ENCODE data around the gene SNTB2. TPM values are rescaled to one million over a fixed set of nuclear protein-coding genes. Genes with fewer than 3 reads are reported as not detected.

SNTB2 gene
- total RNA-seq, 1 experiment from 2014 or later, result 30.3 TPM

- H3K4me3 ChIP-seq, result no peak overlapping the region
- H3K79me2 ChIP-seq (ENCODE audit: low read depth), result no peaks in the 10 kb centered on the region
- no peak for TF ChIP-seq EZH2 (IDR thresholded peaks at IDR 0.05; ENCODE audit: low read depth)
- no peak for TF ChIP-seq CTCF (conservative IDR thresholded peaks at IDR 0.05)
- H3K4me1 ChIP-seq (replicated peaks; ENCODE audit: insufficient read depth), result no peaks in the 10 kb centered on the region
- H3K36me3 ChIP-seq (ENCODE audit: low read depth), result 0 out of 2 replicates have a peak, but pooled peaks cover 2% of the 10 kb centered on the region
- H2AFZ ChIP-seq, result no peak overlapping the region
- no peak for DNase-seq
- no TSS peak for BruUV-seq (replicated peaks)
- POLR2A ChIA-PET (ENCODE audit: unreplicated experiment), result interaction anchor here (0.7 kb wide), 1 partner anchor 162 kb away, joined by 4 read pairs; no protein-coding TSS in a partner anchor
- H3K9me2 ChIP-seq (ENCODE audit: insufficient read depth), result no peaks in the 10 kb centered on the region
- H3K27ac ChIP-seq, result no peak overlapping the region
- CTCF ChIA-PET, result no interaction called here
- H3K9me3 ChIP-seq (ENCODE audit: insufficient read depth, low read depth), result no peaks in the 10 kb centered on the region
- intact Hi-C loops (cut with micrococcal nuclease; ENCODE audit: unreplicated experiment), result no loop called here
- H3K4me2 ChIP-seq, result no peak overlapping the region
- no peaks in the 10 kb centered on the region for H3K27me3 ChIP-seq (ENCODE audit: insufficient read depth, low read depth)
- H3F3A ChIP-seq (ENCODE audit: insufficient read depth, low read depth), result peaks cover 19% of the 10 kb centered on the region
- no peaks in the 10 kb centered on the region for H4K20me1 ChIP-seq (ENCODE audit: insufficient read depth)
Measured at GRCh38 chr16:69348222-69348621, 161.3 kb downstream of the SNTB2 start.

- no TSS peak for BruUV-seq (replicated peaks)
- no peaks in the 10 kb centered on the region for H3K36me3 ChIP-seq (ENCODE audit: low read depth)
- no peak for DNase-seq
- ChIA-PET POLR2A (ENCODE audit: unreplicated experiment) (no interaction called here), CTCF (no interaction called here)
- H3K79me2 ChIP-seq (ENCODE audit: low read depth), result no peaks in the 10 kb centered on the region
- H3K27me3 ChIP-seq (ENCODE audit: insufficient read depth, low read depth), result no peaks in the 10 kb centered on the region
- H3K9me3 ChIP-seq (ENCODE audit: insufficient read depth, low read depth), result no peaks in the 10 kb centered on the region
- TF ChIP-seq EZH2 (IDR thresholded peaks at IDR 0.05; ENCODE audit: low read depth) (no peak), CTCF (conservative IDR thresholded peaks at IDR 0.05) (no peak)
- no peak overlapping the region for H2AFZ ChIP-seq
- H3K9me2 ChIP-seq (ENCODE audit: insufficient read depth), result no peaks in the 10 kb centered on the region
- H3K4me1 ChIP-seq (replicated peaks; ENCODE audit: insufficient read depth), result no peaks in the 10 kb centered on the region
- peaks cover 6% of the 10 kb centered on the region; the same call in 1 of the 2 replicates for H3F3A ChIP-seq (ENCODE audit: insufficient read depth, low read depth)
- no peak overlapping the region for H3K27ac ChIP-seq
- H4K20me1 ChIP-seq (ENCODE audit: insufficient read depth), result no peaks in the 10 kb centered on the region
- H3K4me3 ChIP-seq, result no peak overlapping the region
- intact Hi-C loops (cut with micrococcal nuclease; ENCODE audit: unreplicated experiment), result no loop called here
- no peak overlapping the region for H3K4me2 ChIP-seq
Measured at GRCh38 chr16:69349536-69349935, 162.6 kb downstream of the SNTB2 start.

GRCh38 chr16:69350536-69351133 lies 163.7 kb downstream of the SNTB2 start:
- ChIA-PET POLR2A (ENCODE audit: unreplicated experiment) (interaction anchor here (0.6 kb wide), 1 partner anchor 30 kb away, joined by 9 read pairs; no protein-coding TSS in a partner anchor), CTCF (no interaction called here)
- Histone ChIP-seq H3K4me1 (replicated peaks; ENCODE audit: insufficient read depth) (no peaks in the 10 kb centered on the region), H3K27ac (no peak overlapping the region), H3K9me2 (ENCODE audit: insufficient read depth) (no peaks in the 10 kb centered on the region), H3K4me2 (no peak overlapping the region), H2AFZ (no peak overlapping the region), H4K20me1 (ENCODE audit: insufficient read depth) (no peaks in the 10 kb centered on the region), H3K4me3 (no peak overlapping the region), H3F3A (ENCODE audit: insufficient read depth, low read depth) (peaks cover 4% of the 10 kb centered on the region; the same call in 1 of the 2 replicates), H3K79me2 (ENCODE audit: low read depth) (no peaks in the 10 kb centered on the region), H3K27me3 (ENCODE audit: insufficient read depth, low read depth) (no peaks in the 10 kb centered on the region), H3K9me3 (ENCODE audit: insufficient read depth, low read depth) (no peaks in the 10 kb centered on the region), H3K36me3 (ENCODE audit: low read depth) (peaks cover 5% of the 10 kb centered on the region)
- intact Hi-C loops (cut with micrococcal nuclease; ENCODE audit: unreplicated experiment), result no loop called here
- no TSS peak for BruUV-seq (replicated peaks)
- TF ChIP-seq EZH2 (IDR thresholded peaks at IDR 0.05; ENCODE audit: low read depth), result no peak
- TF ChIP-seq CTCF (conservative IDR thresholded peaks at IDR 0.05), result no peak
- DNase-seq, result no peak

All from PC-9 (cell line).